Effector memory CD8-positive, alpha-beta T cell (primary cell): ENCODE measurements around the gene ZFAND3.
A peak's percentile ranks its signal among the peaks of the same experiment; 100 is the strongest.

Experiments used
- ATAC-seq: fragments of 150-1000 bp; cut with Tn5 transposase; replicated peaks from 2 replicates; pipeline ENCODE4 v1.10.0; 2021; ENCODE audit warnings: mild to moderate bottlenecking, moderate library complexity
- DNase-seq, 3 experiments: peaks; one replicate each; pipeline ENCODE4 v3.0.0; 2021
- H3K27ac Mint-ChIP-seq, 2 donors: one replicate each; pipeline ENCODE4 v1.8.0; 2022; ENCODE audit warnings: mild to moderate bottlenecking in 2 of 2, mixed read lengths in 2 of 2, moderate library complexity in 2 of 2
- H3K27me3 Mint-ChIP-seq, 2 donors: one replicate each; pipeline ENCODE4 v1.8.0; 2022; ENCODE audit warnings: mixed read lengths in 2 of 2
- H3K36me3 Mint-ChIP-seq: one replicate; pipeline ENCODE4 v1.8.0; 2022; ENCODE audit warnings: mild to moderate bottlenecking, moderate library complexity, mixed read lengths; ENCODE audit not compliant: insufficient read depth
- H3K4me1 Mint-ChIP-seq, 2 donors: one replicate each; pipeline ENCODE4 v1.8.0; 2022; ENCODE audit warnings: low read depth in 2 of 2, mixed read lengths in 2 of 2
- H3K4me3 Mint-ChIP-seq, 2 donors: one replicate each; pipeline ENCODE4 v1.8.0; 2022; ENCODE audit warnings: mild to moderate bottlenecking in 2 of 2, mixed read lengths in 2 of 2, moderate library complexity in 2 of 2
- H3K9me3 Mint-ChIP-seq, 2 donors: one replicate each; pipeline ENCODE4 v1.8.0; 2022; ENCODE audit warnings: mixed read lengths in 2 of 2

The ZFAND3 gene

GRCh38 chr6:38185752-38186151 lies 366.2 kb downstream of the ZFAND3 start:
- ATAC-seq (no peak), DNase-seq (no peak)
- Mint-ChIP-seq H3K27me3 (no peaks in the 10 kb centered on the region), H3K36me3 (peaks cover 3% of the 10 kb centered on the region), H3K4me1 (peaks cover 4 to 9% of the 10 kb centered on the region in 2 donors), H3K9me3 (no peaks in the 10 kb centered on the region), H3K4me3 (no peak overlapping the region), H3K27ac (no peak overlapping the region)

GRCh38 chr6:38187325-38187724 lies 367.8 kb downstream of the ZFAND3 start:
- H3K4me3 Mint-ChIP-seq: no peak overlapping the region
- H3K27ac Mint-ChIP-seq: no peak overlapping the region
- H3K4me1 Mint-ChIP-seq: peaks cover 4 to 9% of the 10 kb centered on the region in 2 donors
- H3K36me3 Mint-ChIP-seq: peaks cover 2% of the 10 kb centered on the region
- ATAC-seq (no peak), DNase-seq (no peak)
- H3K27me3 Mint-ChIP-seq: no peaks in the 10 kb centered on the region
- H3K9me3 Mint-ChIP-seq: no peaks in the 10 kb centered on the region

- DNase-seq (no peak), ATAC-seq (no peak)
- Mint-ChIP-seq H3K27me3 (no peaks in the 10 kb centered on the region), H3K4me3 (no peak overlapping the region), H3K27ac (no peak overlapping the region), H3K9me3 (no peaks in the 10 kb centered on the region), H3K36me3 (peaks cover 4% of the 10 kb centered on the region), H3K4me1 (peaks cover 4 to 9% of the 10 kb centered on the region in 2 donors)
These were observed 368.5 kb downstream of the ZFAND3 start for GRCh38 chr6:38187811-38188590.

GRCh38 chr6:38188677-38189335 lies 369.3 kb downstream of the ZFAND3 start:
- no peaks in the 10 kb centered on the region for H3K9me3 Mint-ChIP-seq
- peaks cover 4 to 9% of the 10 kb centered on the region in 2 donors for H3K4me1 Mint-ChIP-seq
- ATAC-seq (no peak), DNase-seq (no peak)
- peak overlapping the region in 1 of 2 donors; percentile 41 for H3K27ac Mint-ChIP-seq
- H3K36me3 Mint-ChIP-seq: peaks cover 3% of the 10 kb centered on the region
- H3K4me3 Mint-ChIP-seq: no peak overlapping the region
- no peaks in the 10 kb centered on the region for H3K27me3 Mint-ChIP-seq

GRCh38 chr6:38191418-38191817 lies 371.9 kb downstream of the ZFAND3 start:
- ATAC-seq (no peak), DNase-seq (no peak)
- Mint-ChIP-seq H3K9me3 (no peaks in the 10 kb centered on the region), H3K36me3 (peaks cover 3% of the 10 kb centered on the region), H3K27ac (peak overlapping the region in 1 of 2 donors; percentile 35), H3K27me3 (no peaks in the 10 kb centered on the region), H3K4me3 (no peak overlapping the region), H3K4me1 (peaks cover 4 to 9% of the 10 kb centered on the region in 2 donors)

- no peak overlapping the region for H3K4me3 Mint-ChIP-seq
- DNase-seq (no peak), ATAC-seq (no peak)
- peaks cover 3% of the 10 kb centered on the region for H3K36me3 Mint-ChIP-seq
- H3K9me3 Mint-ChIP-seq: no peaks in the 10 kb centered on the region
- H3K27me3 Mint-ChIP-seq: no peaks in the 10 kb centered on the region
- H3K27ac Mint-ChIP-seq: no peak overlapping the region
- H3K4me1 Mint-ChIP-seq: peaks cover 4 to 8% of the 10 kb centered on the region in 2 donors
These were observed 372.5 kb downstream of the ZFAND3 start for GRCh38 chr6:38192011-38192410.

- no peak for DNase-seq
- H3K4me1 Mint-ChIP-seq: peaks cover 3 to 4% of the 10 kb centered on the region in 2 donors
- ATAC-seq: no peak
- no peaks in the 10 kb centered on the region for H3K9me3 Mint-ChIP-seq
- no peaks in the 10 kb centered on the region for H3K27me3 Mint-ChIP-seq
- H3K4me3 Mint-ChIP-seq: no peak overlapping the region
- peaks cover 3% of the 10 kb centered on the region for H3K36me3 Mint-ChIP-seq
- H3K27ac Mint-ChIP-seq: no peak overlapping the region
These were observed 373.0 kb downstream of the ZFAND3 start for GRCh38 chr6:38192487-38192886.

- peaks cover 3% of the 10 kb centered on the region for H3K36me3 Mint-ChIP-seq
- no peak overlapping the region for H3K27ac Mint-ChIP-seq
- H3K4me1 Mint-ChIP-seq: peaks cover 0 to 4% of the 10 kb centered on the region in 2 donors
- no peaks in the 10 kb centered on the region for H3K27me3 Mint-ChIP-seq
- no peaks in the 10 kb centered on the region for H3K9me3 Mint-ChIP-seq
- DNase-seq: no peak
- no peak for ATAC-seq
- no peak overlapping the region for H3K4me3 Mint-ChIP-seq
These were observed 373.5 kb downstream of the ZFAND3 start for GRCh38 chr6:38193051-38193450.

GRCh38 chr6:38193481-38194281 lies 374.2 kb downstream of the ZFAND3 start:
- Mint-ChIP-seq H3K27ac (peak overlapping the region in 1 of 2 donors; percentile 7), H3K27me3 (no peaks in the 10 kb centered on the region), H3K4me3 (no peak overlapping the region), H3K4me1 (peaks cover 0 to 3% of the 10 kb centered on the region in 2 donors), H3K36me3 (peaks cover 3% of the 10 kb centered on the region), H3K9me3 (no peaks in the 10 kb centered on the region)
- ATAC-seq (no peak), DNase-seq (no peak)

GRCh38 chr6:38194282-38194572 lies 374.7 kb downstream of the ZFAND3 start:
- Mint-ChIP-seq H3K27me3 (no peaks in the 10 kb centered on the region), H3K4me1 (peaks cover 0 to under 1% of the 10 kb centered on the region in 2 donors), H3K9me3 (no peaks in the 10 kb centered on the region), H3K4me3 (no peak overlapping the region), H3K36me3 (peaks cover 3% of the 10 kb centered on the region), H3K27ac (no peak overlapping the region)
- DNase-seq (no peak), ATAC-seq (no peak)

- Mint-ChIP-seq H3K9me3 (no peaks in the 10 kb centered on the region), H3K27me3 (no peaks in the 10 kb centered on the region), H3K27ac (no peak overlapping the region), H3K36me3 (peaks cover 3% of the 10 kb centered on the region), H3K4me1 (no peaks in the 10 kb centered on the region), H3K4me3 (no peak overlapping the region)
- ATAC-seq (no peak), DNase-seq (no peak)
These were observed 375.1 kb downstream of the ZFAND3 start for GRCh38 chr6:38194589-38194988.

- Mint-ChIP-seq H3K4me1 (no peaks in the 10 kb centered on the region), H3K9me3 (no peaks in the 10 kb centered on the region), H3K4me3 (no peak overlapping the region), H3K27ac (no peak overlapping the region), H3K27me3 (no peaks in the 10 kb centered on the region), H3K36me3 (peaks cover 3% of the 10 kb centered on the region)
- ATAC-seq: no peak
- no peak for DNase-seq
These were observed 375.6 kb downstream of the ZFAND3 start for GRCh38 chr6:38195113-38195635.

- ATAC-seq: no peak
- no peak overlapping the region for H3K4me3 Mint-ChIP-seq
These were observed 378.7 kb downstream of the ZFAND3 start for GRCh38 chr6:38198219-38198618.

More at GRCh38 chr6:38198219-38198618, 378.7 kb downstream of the ZFAND3 start:
- DNase-seq: no peak
- no peaks in the 10 kb centered on the region for H3K27me3 Mint-ChIP-seq
- H3K9me3 Mint-ChIP-seq: no peaks in the 10 kb centered on the region
- no peak overlapping the region for H3K27ac Mint-ChIP-seq
- H3K36me3 Mint-ChIP-seq: peaks cover 3% of the 10 kb centered on the region
- H3K4me1 Mint-ChIP-seq: peaks cover 5 to 7% of the 10 kb centered on the region in 2 donors
